Endothelial cell of umbilical vein (primary cell): Measurements from ENCODE around the gene KATNAL2. TPM values are rescaled to one million over a fixed set of nuclear protein-coding genes. Genes with fewer than 3 reads are reported as not detected.
A peak's percentile ranks its signal among the peaks of the same experiment; 100 is the strongest.

Source experiments
- BruUV-seq: library from RNA; stranded (reverse); fragments of 400-500 nt; replicated peaks from 2 replicates; lab custom pipeline; 2021; lab: Mats Ljungman, UMichigan
- CTCF ChIA-PET: fragments of 300-600, 350-600 bp; sonication (Branson Sonifier 250); formaldehyde crosslinking; loops from one replicate; lab custom pipeline; 2021; ENCODE audit warnings: antibody characterized with exemption, inconsistent platforms; lab: Charles Lee
- POLR2A ChIA-PET: fragments of 300-600, 350-600 bp; sonication (Branson Sonifier 250); formaldehyde crosslinking; loops from one replicate; lab custom pipeline; 2021; ENCODE audit warnings: antibody characterized with exemption, inconsistent platforms; lab: Charles Lee
- DNase-seq: peaks from one replicate; pipeline ENCODE4 v3.0.0-alpha.2; 2011; ENCODE audit warnings: low read depth, low spot score
- FAIRE-seq: peaks from 2 replicates; lab custom pipeline; 2011; peaks lifted over from hg19 to GRCh38; lab: Jason Lieb, UNC
- H2AFZ ChIP-seq: 2 replicates; pipeline ENCODE4 v1.6.0; 2012; ENCODE audit warnings: low read depth, low read length, control low read depth, inconsistent platforms
- H3K27ac ChIP-seq: 2 replicates; pipeline ENCODE4 v1.5.1; 2011; ENCODE audit warnings: low read depth, mild to moderate bottlenecking, control low read depth, low read length, moderate library complexity; ENCODE audit not compliant: insufficient read depth
- H3K27me3 ChIP-seq, 2 experiments: 2 replicates each; pipeline versions ENCODE4 v1.6.0 to v1.6.1; 2011; ENCODE audit warnings: low read length in 2 of 2, mixed read lengths in 1 of 2; ENCODE audit not compliant: control insufficient read depth in 2 of 2, insufficient read depth in 2 of 2
- H3K36me3 ChIP-seq, 2 experiments: 2 replicates in 1 of 2; 3 replicates in 1 of 2; pipeline ENCODE4 v1.5.1; 2011; ENCODE audit warnings: low read length in 2 of 2, mild to moderate bottlenecking in 1 of 2, moderate library complexity in 1 of 2; ENCODE audit not compliant: control insufficient read depth in 2 of 2, insufficient read depth in 2 of 2; ENCODE audit errors: extremely low read depth in 1 of 2
- H3K4me1 ChIP-seq: 3 replicates; pipeline ENCODE4 v1.5.1; 2011; ENCODE audit warnings: mild to moderate bottlenecking, low read length; ENCODE audit not compliant: control insufficient read depth, insufficient read depth; ENCODE audit errors: extremely low read depth
- H3K4me2 ChIP-seq: 2 replicates; pipeline ENCODE4 v1.6.1; 2011; ENCODE audit warnings: low read length, control low read depth, mixed read lengths; ENCODE audit not compliant: insufficient read depth
- H3K4me3 ChIP-seq, 3 experiments: fragments of 200-600 bp in 1 of 3; sonication (generic), shearing (Covaris generic) in 1 of 3; replicated peaks in 1 of 3; 2 replicates each; pipeline ENCODE4 v1.5.1; 2011 to 2016; ENCODE audit warnings: control low read depth in 3 of 3, low read length in 3 of 3, mild to moderate bottlenecking in 2 of 3, inconsistent platforms in 1 of 3, low read depth in 1 of 3, moderate library complexity in 1 of 3; ENCODE audit not compliant: insufficient read depth in 1 of 3
- H3K79me2 ChIP-seq: 2 replicates; pipeline ENCODE4 v1.6.0; 2012; ENCODE audit warnings: low read length, inconsistent platforms; ENCODE audit not compliant: control insufficient read depth, insufficient read depth
- H3K9ac ChIP-seq: replicated peaks from 2 replicates; pipeline ENCODE3; 2011; ENCODE audit warnings: low read length, control low read depth; ENCODE audit not compliant: insufficient read depth; ENCODE audit errors: extremely low read depth
- H3K9me1 ChIP-seq: replicated peaks from 3 replicates; pipeline ENCODE4 v1.6.0; 2011; ENCODE audit warnings: mild to moderate bottlenecking, low read length; ENCODE audit not compliant: control insufficient read depth, insufficient read depth; ENCODE audit errors: extremely low read depth
- H3K9me3 ChIP-seq: replicated peaks from 2 replicates; pipeline ENCODE4 v1.5.1; 2012; ENCODE audit warnings: low read length, inconsistent platforms; ENCODE audit not compliant: control insufficient read depth, insufficient read depth
- H4K20me1 ChIP-seq: replicated peaks from 2 replicates; pipeline ENCODE3; 2011; ENCODE audit warnings: mild to moderate bottlenecking, low read length; ENCODE audit not compliant: control insufficient read depth, insufficient read depth; ENCODE audit errors: extremely low read depth
- CTCF ChIP-seq, 2 donors: IDR thresholded peaks; 1 replicate in 1 of 2; 2 replicates in 1 of 2; pipeline ENCODE4 v1.5.1; 2011; ENCODE audit warnings: low read length in 2 of 2, mild to moderate bottlenecking in 2 of 2, moderate library complexity in 2 of 2, control low read depth in 1 of 2, inconsistent platforms in 1 of 2, low read depth in 1 of 2; ENCODE audit not compliant: insufficient read depth in 1 of 2; ENCODE audit errors: extremely low read depth in 1 of 2
- EZH2 ChIP-seq: IDR thresholded peaks from 2 replicates; pipeline ENCODE4 v1.6.1; 2012; ENCODE audit warnings: borderline replicate concordance, low read depth, mild to moderate bottlenecking, moderate library complexity, low read length, inconsistent platforms; ENCODE audit not compliant: severe bottlenecking
- FOS ChIP-seq: IDR thresholded peaks from 2 replicates; pipeline ENCODE4 v1.6.1; 2011; ENCODE audit warnings: mild to moderate bottlenecking, low read length, moderate library complexity, borderline replicate concordance; ENCODE audit not compliant: insufficient read depth
- GATA2 ChIP-seq: IDR thresholded peaks from 2 replicates; pipeline ENCODE4 v1.7.0; 2011; ENCODE audit warnings: low read depth, mild to moderate bottlenecking, moderate library complexity, mixed read lengths, low read length; ENCODE audit not compliant: insufficient read length, insufficient read depth
- JUN ChIP-seq: IDR thresholded peaks from 2 replicates; pipeline ENCODE4 v1.6.1; 2011; ENCODE audit warnings: borderline replicate concordance, low read depth; ENCODE audit not compliant: insufficient read length, insufficient read depth
- MAX ChIP-seq: IDR thresholded peaks from 2 replicates; pipeline ENCODE4 v1.6.1; 2011; ENCODE audit not compliant: insufficient read depth, insufficient read length
- MYC ChIP-seq: IDR thresholded peaks from one replicate; pipeline ENCODE4 v1.6.1; 2011; ENCODE audit warnings: mild to moderate bottlenecking, low read depth, low read length
- POLR2A ChIP-seq: IDR thresholded peaks from 2 replicates; pipeline ENCODE4 v1.6.1; 2012; ENCODE audit warnings: low read depth, mild to moderate bottlenecking, control low read depth, low read length
- POLR2AphosphoS5 ChIP-seq: IDR thresholded peaks from 2 replicates; pipeline ENCODE4 v1.6.1; 2012; ENCODE audit warnings: low read depth, mild to moderate bottlenecking, control low read depth, low read length, moderate library complexity; ENCODE audit not compliant: insufficient read depth
- dilution Hi-C: fragments of 300-500 bp; cut with MboI; formaldehyde crosslinking; loops from one replicate; pipeline ENCODE4 v1.15.0; 2019; ENCODE audit warnings: low sequenced_read_pairs; ENCODE audit not compliant: extremely low pct_ligation_motif_present
- intact Hi-C: fragments of 100-400 bp; cut with micrococcal nuclease; formaldehyde crosslinking; loops from one replicate; pipeline ENCODE4 v1.10.0; 2022
- polyA plus RNA-seq, 4 experiments: library from polyadenylated mRNA; depleted of rRNA in 3 of 4; stranded (reverse) in 3 of 4; unstranded in 1 of 4; fragments of >200 nt; gene quantifications; 2 replicates each; pipeline versions ENCODE4 v1.2.1 to v1.2.3, GENCODE V29; 2011 to 2012; ENCODE audit warnings: missing spikeins in 1 of 4
- total RNA-seq: library from RNA; stranded (reverse); gene quantifications from 2 replicates; pipeline ENCODE4 v1.2.3, GENCODE V29; 2021

The KATNAL2 gene
- total and polyA plus RNA-seq, 2 donors (not counting 3 experiments of a cell fraction or from before 2014, with no cell fraction given): 0.51 to 1.3 TPM

- H3K79me2 ChIP-seq: no peaks in the 10 kb centered on the region
- H3K27me3 ChIP-seq: no peaks in the 10 kb centered on the region
- H3K9me3 ChIP-seq: no peaks in the 10 kb centered on the region
- no peaks in the 10 kb centered on the region for H3K4me1 ChIP-seq
- no peak overlapping the region for H3K9ac ChIP-seq
- peak; percentile 1 for DNase-seq
- POLR2A ChIA-PET: no interaction called here
- CTCF ChIA-PET: no interaction called here
- dilution Hi-C loops: no loop called here
- no peaks in the 10 kb centered on the region for H3K9me1 ChIP-seq
- FAIRE-seq: no peak
- TF ChIP-seq FOS: no peak
- TF ChIP-seq POLR2AphosphoS5: no peak
- TF ChIP-seq MAX: no peak
- TF ChIP-seq POLR2A: no peak
- TF ChIP-seq CTCF (IDR thresholded peaks at IDR 0.05; ENCODE audit: extremely low read depth in 1 of 2, insufficient read depth in 1 of 2, low read depth in 1 of 2, low read length in 2 of 2): no peak
- no peak for TF ChIP-seq MYC
- TF ChIP-seq GATA2: no peak
- no peak for TF ChIP-seq JUN
- TF ChIP-seq EZH2: no peak
- H3K4me2 ChIP-seq: no peak overlapping the region
- H2AFZ ChIP-seq: no peak overlapping the region
- no peak overlapping the region for H3K4me3 ChIP-seq
- no peak overlapping the region for H3K27ac ChIP-seq
- H4K20me1 ChIP-seq: no peaks in the 10 kb centered on the region
- no TSS peak for BruUV-seq
- intact Hi-C loops: no loop called here
- no peaks in the 10 kb centered on the region for H3K36me3 ChIP-seq
These were observed 145.1 kb downstream of the KATNAL2 start for GRCh38 chr18:47062471-47062870.
